Measurements from ENCODE around the gene VSIG10L2. TPM values are rescaled to one million over a fixed set of nuclear protein-coding genes. Genes with fewer than 3 reads are reported as not detected.
"Not testable (repeated sequence)": the region's sequence is repeated elsewhere in the genome, so short reads cannot be mapped to it uniquely, and the experiment has no call there.

The VSIG10L2 gene
- total RNA-seq, 1 experiment from 2014 or later = not detected

- POLR2A ChIA-PET (ENCODE audit: low non-redundant PET) = no interaction called here
- no peak overlapping the region for H3K27ac ChIP-seq (ENCODE audit: low read depth, low read length, poor library complexity, severe bottlenecking)
- H3K4me1 ChIP-seq (ENCODE audit: insufficient read depth, low read length, poor library complexity, severe bottlenecking) = peaks cover 35% of the 10 kb centered on the region
- peak; percentile 88 for DNase-seq (ENCODE audit: low spot score)
- intact Hi-C loops (cut with micrococcal nuclease; ENCODE audit: unreplicated experiment) = no loop called here
- no peaks in the 10 kb centered on the region for H3K36me3 ChIP-seq (ENCODE audit: insufficient read depth, low read length, poor library complexity, severe bottlenecking)
- peak overlapping the region; percentile 13 for H3K4me3 ChIP-seq (ENCODE audit: low read depth, low read length, poor library complexity, severe bottlenecking)
- H3K9me3 ChIP-seq (ENCODE audit: low read depth, low read length, poor library complexity, severe bottlenecking) = no peaks in the 10 kb centered on the region
- CTCF ChIA-PET = no interaction called here
- TF ChIP-seq, protein P1, sequence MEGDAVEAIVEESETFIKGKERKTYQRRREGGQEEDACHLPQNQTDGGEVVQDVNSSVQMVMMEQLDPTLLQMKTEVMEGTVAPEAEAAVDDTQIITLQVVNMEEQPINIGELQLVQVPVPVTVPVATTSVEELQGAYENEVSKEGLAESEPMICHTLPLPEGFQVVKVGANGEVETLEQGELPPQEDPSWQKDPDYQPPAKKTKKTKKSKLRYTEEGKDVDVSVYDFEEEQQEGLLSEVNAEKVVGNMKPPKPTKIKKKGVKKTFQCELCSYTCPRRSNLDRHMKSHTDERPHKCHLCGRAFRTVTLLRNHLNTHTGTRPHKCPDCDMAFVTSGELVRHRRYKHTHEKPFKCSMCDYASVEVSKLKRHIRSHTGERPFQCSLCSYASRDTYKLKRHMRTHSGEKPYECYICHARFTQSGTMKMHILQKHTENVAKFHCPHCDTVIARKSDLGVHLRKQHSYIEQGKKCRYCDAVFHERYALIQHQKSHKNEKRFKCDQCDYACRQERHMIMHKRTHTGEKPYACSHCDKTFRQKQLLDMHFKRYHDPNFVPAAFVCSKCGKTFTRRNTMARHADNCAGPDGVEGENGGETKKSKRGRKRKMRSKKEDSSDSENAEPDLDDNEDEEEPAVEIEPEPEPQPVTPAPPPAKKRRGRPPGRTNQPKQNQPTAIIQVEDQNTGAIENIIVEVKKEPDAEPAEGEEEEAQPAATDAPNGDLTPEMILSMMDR (conservative IDR thresholded peaks at IDR 0.05; ENCODE audit: low read depth, low read length) = no peak
- no peak for TF ChIP-seq EZH2 (IDR thresholded peaks at IDR 0.05; ENCODE audit: borderline replicate concordance, low read depth, low read length, poor library complexity, severe bottlenecking)
- no peaks in the 10 kb centered on the region for H3K27me3 ChIP-seq (replicated peaks; ENCODE audit: insufficient read depth, low read depth, low read length, poor library complexity)
- BruUV-seq (replicated peaks) = no TSS peak
Observed at GRCh38 chr11:125980436-125980835, 34.6 kb downstream of the VSIG10L2 start.

DNA sequence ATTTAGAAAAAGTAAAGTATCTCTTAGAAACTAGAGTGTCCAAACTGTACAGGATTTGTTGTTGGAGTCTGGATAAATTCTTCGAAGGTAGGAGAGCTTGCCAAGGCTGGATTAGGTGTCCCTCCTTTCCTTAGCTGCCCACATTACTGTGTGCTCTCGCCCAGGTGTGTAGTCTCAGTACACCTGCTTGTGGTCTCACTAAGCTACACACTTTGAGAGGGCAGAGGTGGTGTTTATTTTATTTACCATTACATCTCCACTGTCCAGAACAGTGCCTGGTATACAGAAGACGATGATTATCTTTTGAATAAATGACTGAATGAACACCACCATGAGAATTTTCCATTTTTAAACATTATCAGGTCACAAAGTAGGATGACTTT is 36.5 kb downstream of the VSIG10L2 start:
- Histone ChIP-seq H3K4me3 (ENCODE audit: low read depth, low read length, poor library complexity, severe bottlenecking) (no peak overlapping the region), H3K4me1 (ENCODE audit: insufficient read depth, low read length, poor library complexity, severe bottlenecking) (peaks cover 33% of the 10 kb centered on the region), H3K9me3 (ENCODE audit: low read depth, low read length, poor library complexity, severe bottlenecking) (no peaks in the 10 kb centered on the region), H3K27ac (ENCODE audit: low read depth, low read length, poor library complexity, severe bottlenecking) (no peak overlapping the region), H3K27me3 (replicated peaks; ENCODE audit: insufficient read depth, low read depth, low read length, poor library complexity) (no peaks in the 10 kb centered on the region), H3K36me3 (ENCODE audit: insufficient read depth, low read length, poor library complexity, severe bottlenecking) (no peaks in the 10 kb centered on the region)
- no peak for TF ChIP-seq EZH2 (IDR thresholded peaks at IDR 0.05; ENCODE audit: borderline replicate concordance, low read depth, low read length, poor library complexity, severe bottlenecking)
- TF ChIP-seq, protein P1 (conservative IDR thresholded peaks at IDR 0.05; ENCODE audit: low read depth, low read length) = no peak
- DNase-seq (ENCODE audit: low spot score) = no peak
- CTCF ChIA-PET = no interaction called here
- intact Hi-C loops (cut with micrococcal nuclease; ENCODE audit: unreplicated experiment) = no loop called here
- no TSS peak for BruUV-seq (replicated peaks)
- POLR2A ChIA-PET (ENCODE audit: low non-redundant PET) = no interaction called here

- BruUV-seq (replicated peaks); CTCF ChIA-PET; intact Hi-C loops (cut with micrococcal nuclease; ENCODE audit: unreplicated experiment); H3K27ac ChIP-seq (ENCODE audit: low read depth, low read length, poor library complexity, severe bottlenecking); POLR2A ChIA-PET (ENCODE audit: low non-redundant PET); H3K36me3 ChIP-seq (ENCODE audit: insufficient read depth, low read length, poor library complexity, severe bottlenecking); H3K4me3 ChIP-seq (ENCODE audit: low read depth, low read length, poor library complexity, severe bottlenecking); DNase-seq (ENCODE audit: low spot score); H3K27me3 ChIP-seq (replicated peaks; ENCODE audit: insufficient read depth, low read depth, low read length, poor library complexity); H3K9me3 ChIP-seq (ENCODE audit: low read depth, low read length, poor library complexity, severe bottlenecking): not testable (repeated sequence)
- peaks cover 15% of the 10 kb centered on the region for H3K4me1 ChIP-seq (ENCODE audit: insufficient read depth, low read length, poor library complexity, severe bottlenecking)
Observed at GRCh38 chr11:125985956-125986355, 40.1 kb downstream of the VSIG10L2 start.

- Histone ChIP-seq H3K9me3 (ENCODE audit: low read depth, low read length, poor library complexity, severe bottlenecking) (no peaks in the 10 kb centered on the region), H3K4me3 (ENCODE audit: low read depth, low read length, poor library complexity, severe bottlenecking) (no peak overlapping the region), H3K27me3 (replicated peaks; ENCODE audit: insufficient read depth, low read depth, low read length, poor library complexity) (no peaks in the 10 kb centered on the region), H3K36me3 (ENCODE audit: insufficient read depth, low read length, poor library complexity, severe bottlenecking) (no peaks in the 10 kb centered on the region), H3K27ac (ENCODE audit: low read depth, low read length, poor library complexity, severe bottlenecking) (no peak overlapping the region), H3K4me1 (ENCODE audit: insufficient read depth, low read length, poor library complexity, severe bottlenecking) (peaks cover 16% of the 10 kb centered on the region)
- no peak for DNase-seq (ENCODE audit: low spot score)
- BruUV-seq (replicated peaks) = no TSS peak
- CTCF ChIA-PET = no interaction called here
- no peak for TF ChIP-seq EZH2 (IDR thresholded peaks at IDR 0.05; ENCODE audit: borderline replicate concordance, low read depth, low read length, poor library complexity, severe bottlenecking)
- TF ChIP-seq, protein P1 (conservative IDR thresholded peaks at IDR 0.05; ENCODE audit: low read depth, low read length) = no peak
- intact Hi-C loops (cut with micrococcal nuclease; ENCODE audit: unreplicated experiment) = no loop called here
- POLR2A ChIA-PET (ENCODE audit: low non-redundant PET) = no interaction called here
Observed at GRCh38 chr11:125987066-125987641, 41.3 kb downstream of the VSIG10L2 start.
